Fibroblast of villous mesenchyme (primary cell): ENCODE measurements around the gene AKAP10. TPM values are rescaled to one million over a fixed set of nuclear protein-coding genes. Genes with fewer than 3 reads are reported as not detected.

ENCODE experiments used
- DNase-seq: peaks from one replicate; pipeline ENCODE4 v3.0.0-alpha.2; 2010; ENCODE audit warnings: low read depth
- H3K4me3 ChIP-seq: 2 replicates; pipeline ENCODE4 v1.5.1; 2011; ENCODE audit warnings: low read depth, mild to moderate bottlenecking, low read length
- CTCF ChIP-seq: IDR thresholded peaks from 2 replicates; pipeline ENCODE4 v1.5.1; 2012; ENCODE audit warnings: low read depth, mild to moderate bottlenecking, low read length; ENCODE audit not compliant: insufficient read depth
- total RNA-seq: library from RNA; depleted of rRNA; stranded (reverse); fragments of >200 nt; gene quantifications from 2 replicates; pipeline ENCODE4 v1.2.3, GENCODE V29; 2012

The AKAP10 gene
- total RNA-seq, 1 donor, result 32.8 TPM

- no peak for TF ChIP-seq CTCF
- DNase-seq, result no peak
- H3K4me3 ChIP-seq, result no peak overlapping the region
Measured at GRCh38 chr17:19915245-19915978, 62.2 kb downstream of the AKAP10 start.

DNA sequence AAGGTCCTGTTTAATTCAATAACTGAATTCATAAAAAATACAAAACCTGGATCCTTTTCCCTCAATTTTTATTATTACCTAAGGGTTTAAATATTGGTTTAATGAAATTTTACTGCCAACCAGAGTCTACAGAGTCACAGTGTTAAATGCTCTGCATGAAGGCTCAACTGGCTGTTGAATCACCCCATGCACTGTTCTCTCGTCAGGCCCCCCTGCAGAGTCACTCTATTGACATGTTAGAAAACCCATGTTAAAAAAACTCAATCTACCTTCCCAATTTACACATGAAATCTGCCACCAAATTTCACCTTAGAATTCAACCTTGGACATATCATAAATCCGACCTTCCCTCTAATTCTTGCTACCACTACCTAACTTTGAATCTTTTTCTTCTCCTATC lies 66.6 kb downstream of the AKAP10 start:
- TF ChIP-seq CTCF, result no peak
- no peak for DNase-seq
- no peak overlapping the region for H3K4me3 ChIP-seq

DNA sequence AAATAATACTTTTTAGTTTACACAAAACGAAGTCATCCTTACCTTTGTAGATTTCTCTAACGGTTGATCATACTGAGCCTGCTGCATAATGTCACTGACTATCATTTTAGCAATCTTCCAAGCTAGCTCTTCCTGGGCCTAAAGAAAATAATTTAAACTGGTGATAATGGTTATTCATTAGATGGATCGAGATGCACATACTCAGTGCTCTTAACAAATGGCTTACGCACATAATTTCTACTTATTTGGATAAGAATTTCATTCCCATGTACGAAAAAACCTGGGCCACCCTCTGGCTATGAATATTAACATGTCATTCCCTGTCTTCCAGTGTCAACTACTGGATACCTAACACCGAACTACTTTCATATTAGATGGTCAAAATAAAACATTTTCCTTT lies 68.5 kb downstream of the AKAP10 start:
- no peak for DNase-seq
- H3K4me3 ChIP-seq, result no peak overlapping the region
- TF ChIP-seq CTCF, result no peak

DNA sequence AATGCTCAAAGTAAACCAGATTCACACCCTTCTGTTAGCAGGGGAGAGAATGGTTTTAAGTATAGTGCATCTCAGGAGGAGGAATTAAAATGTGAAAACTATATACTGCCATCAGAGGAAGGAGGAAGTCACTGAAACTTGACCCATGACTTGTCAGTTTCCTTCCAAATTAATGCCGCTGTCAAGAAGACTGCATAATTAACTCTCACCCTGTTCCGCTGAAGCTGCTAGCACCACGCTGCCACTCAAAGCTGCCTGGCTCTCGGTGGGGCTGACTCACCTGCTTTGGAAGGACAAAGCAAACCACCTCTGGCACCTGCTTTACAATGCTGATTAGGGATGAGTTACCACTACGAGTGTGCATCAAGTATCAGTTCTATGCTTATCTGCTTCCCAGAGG lies 72.1 kb downstream of the AKAP10 start:
- TF ChIP-seq CTCF, result no peak
- no peak overlapping the region for H3K4me3 ChIP-seq
- DNase-seq, result no peak

DNA sequence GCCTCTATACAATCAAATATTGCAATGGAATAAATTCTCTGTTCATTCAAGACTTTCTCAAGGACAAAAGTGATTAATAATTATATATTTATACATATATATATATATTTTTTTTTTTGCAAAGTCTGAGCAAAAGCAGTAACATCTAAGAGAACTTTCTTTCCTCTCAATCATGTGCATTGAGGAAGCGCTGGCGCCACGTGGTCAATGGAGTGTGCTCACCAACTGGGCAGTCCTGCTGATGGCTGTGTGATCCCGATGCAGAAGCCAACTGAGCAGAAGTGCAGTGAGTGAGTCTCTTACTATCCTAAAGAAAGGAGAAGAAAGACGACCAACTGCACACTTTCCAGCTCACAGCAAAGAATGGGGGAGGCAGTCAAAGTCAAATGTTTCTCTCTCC lies 72.7 kb downstream of the AKAP10 start:
- DNase-seq, result no peak
- no peak for TF ChIP-seq CTCF

GRCh38 chr17:19904412-19904811 lies 73.2 kb downstream of the AKAP10 start:
- TF ChIP-seq CTCF, result no peak
- no peak overlapping the region for H3K4me3 ChIP-seq
- peak; percentile 23 for DNase-seq

More for the DNA sequence above, 72.7 kb downstream of the AKAP10 start:
- no peak overlapping the region for H3K4me3 ChIP-seq

DNA sequence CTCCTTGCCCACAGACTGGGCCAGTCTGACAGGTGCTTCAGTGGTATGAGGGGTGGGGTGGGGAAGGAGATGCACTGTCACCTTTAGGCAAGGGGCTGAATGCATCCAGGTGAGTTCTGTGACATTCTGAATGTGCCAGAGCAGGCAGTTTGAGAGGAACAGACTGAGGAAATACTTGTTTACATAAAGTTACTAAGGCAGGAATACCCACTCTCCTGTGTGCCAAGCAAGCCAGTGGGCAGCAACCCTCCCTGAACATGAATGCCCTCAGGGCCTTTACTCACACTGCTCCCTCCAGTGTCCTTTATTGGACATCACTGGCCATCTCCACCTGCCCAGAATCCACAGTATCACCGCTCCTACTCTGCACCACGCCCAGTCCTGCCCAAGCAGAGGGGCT lies 76.8 kb downstream of the AKAP10 start:
- no peak for TF ChIP-seq CTCF

More for the DNA sequence above, 76.8 kb downstream of the AKAP10 start:
- DNase-seq, result no peak
- H3K4me3 ChIP-seq, result no peak overlapping the region
